Neural progenitor cell (in vitro differentiated cells): ENCODE measurements around the gene MRPS16. TPM values are rescaled to one million over a fixed set of nuclear protein-coding genes. Genes with fewer than 3 reads are reported as not detected.

ENCODE experiments used
- DNase-seq: peaks from one replicate; pipeline ENCODE4 v3.0.0-alpha.2; 2016; ENCODE audit warnings: low spot score
- H2AFZ ChIP-seq: fragments of 200-600 bp; sonication (generic); replicated peaks from 2 replicates; pipeline ENCODE4 v1.6.1; 2016; ENCODE audit warnings: antibody characterized with exemption
- H3F3A ChIP-seq: fragments of 200-600 bp; sonication (generic); 2 replicates; pipeline ENCODE4 v1.6.1; 2016; ENCODE audit warnings: antibody characterized with exemption, low read depth
- H3K27ac ChIP-seq: fragments of 200-600 bp; sonication (generic); 2 replicates; pipeline ENCODE4 v1.5.1; 2016; ENCODE audit warnings: mild to moderate bottlenecking
- H3K27me3 ChIP-seq: fragments of 200-600 bp; sonication (generic); 2 replicates; pipeline ENCODE4 v1.6.1; 2016; ENCODE audit warnings: mild to moderate bottlenecking, moderate library complexity
- H3K36me3 ChIP-seq: fragments of 200-600 bp; sonication (generic); 2 replicates; pipeline ENCODE4 v1.5.1; 2016
- H3K4me1 ChIP-seq: fragments of 200-600 bp; sonication (generic); 2 replicates; pipeline ENCODE4 v1.6.1; 2016; ENCODE audit warnings: mixed run types
- H3K4me2 ChIP-seq: fragments of 200-600 bp; sonication (generic); 2 replicates; pipeline ENCODE4 v1.6.1; 2016
- H3K4me3 ChIP-seq: fragments of 200-600 bp; sonication (generic); 2 replicates; pipeline ENCODE4 v1.5.1; 2016
- H3K79me2 ChIP-seq: fragments of 200-600 bp; sonication (generic); 2 replicates; pipeline ENCODE4 v1.6.1; 2016; ENCODE audit warnings: low read depth
- H3K9ac ChIP-seq: fragments of 200-600 bp; sonication (generic); 2 replicates; pipeline ENCODE4 v1.6.1; 2016
- H3K9me3 ChIP-seq: fragments of 200-600 bp; sonication (generic); 2 replicates; pipeline ENCODE4 v1.5.1; 2016; ENCODE audit warnings: low read depth
- H4K20me1 ChIP-seq: fragments of 200-600 bp; sonication (generic); 2 replicates; pipeline ENCODE4 v1.6.1; 2016; ENCODE audit warnings: low read depth
- H3K27ac Mint-ChIP-seq: 3 replicates; pipeline ENCODE4 v1.8.0; 2021; ENCODE audit warnings: mixed read lengths
- H3K27me3 Mint-ChIP-seq: 2 replicates; pipeline ENCODE4 v1.8.0; 2022; ENCODE audit warnings: low read depth, mild to moderate bottlenecking, inconsistent platforms, moderate library complexity, mixed read lengths; ENCODE audit not compliant: insufficient read depth
- H3K36me3 Mint-ChIP-seq: 3 replicates; pipeline ENCODE4 v1.8.0; 2021; ENCODE audit warnings: mixed read lengths
- H3K4me1 Mint-ChIP-seq: 3 replicates; pipeline ENCODE4 v1.8.0; 2021; ENCODE audit warnings: mixed read lengths
- H3K4me3 Mint-ChIP-seq: 3 replicates; pipeline ENCODE4 v1.8.0; 2021; ENCODE audit warnings: mild to moderate bottlenecking, moderate library complexity, mixed read lengths
- H3K9me3 Mint-ChIP-seq: 3 replicates; pipeline ENCODE4 v1.8.0; 2020; ENCODE audit warnings: mixed read lengths
- EZH2 ChIP-seq: fragments of 200-600 bp; sonication (generic); IDR thresholded peaks from 2 replicates; pipeline ENCODE4 v1.6.1; 2017; ENCODE audit warnings: antibody characterized with exemption, mild to moderate bottlenecking, moderate library complexity
- EZH2phosphoT487 ChIP-seq: fragments of 200-600 bp; sonication (generic); IDR thresholded peaks from 2 replicates; pipeline ENCODE4 v1.6.1; 2017; ENCODE audit warnings: antibody characterized with exemption
- total RNA-seq: library from RNA; depleted of rRNA; stranded (reverse); fragments of >200 nt; gene quantifications from 2 replicates; pipeline ENCODE4 v1.2.3, GENCODE V29; 2015; ENCODE audit warnings: low replicate concordance
- TF ChIP-seq, protein P1 (sequence below): fragments of 200-600 bp; sonication (generic); IDR thresholded peaks from 2 replicates; pipeline ENCODE4 v1.5.1; 2017; ENCODE audit warnings: antibody characterized with exemption, mild to moderate bottlenecking

The MRPS16 gene
- total RNA-seq, 1 donor from 2014 or later: 82.3 TPM

- DNase-seq: peak; percentile 34
- peaks cover 9% of the 10 kb centered on the region for H3F3A ChIP-seq
- no peaks in the 10 kb centered on the region for H3K79me2 ChIP-seq
- Mint-ChIP-seq H3K9me3 (no peaks in the 10 kb centered on the region), H3K36me3 (peaks cover 14% of the 10 kb centered on the region), H3K27ac (no peak overlapping the region), H3K4me3 (no peak overlapping the region), H3K27me3 (peaks cover 4% of the 10 kb centered on the region), H3K4me1 (no peaks in the 10 kb centered on the region)
- H3K9ac ChIP-seq: no peak overlapping the region
- H2AFZ ChIP-seq: no peak overlapping the region
- H3K9me3 ChIP-seq: no peaks in the 10 kb centered on the region
- H3K36me3 ChIP-seq: no peaks in the 10 kb centered on the region
- H3K4me1 ChIP-seq: no peaks in the 10 kb centered on the region
- H3K4me2 ChIP-seq: no peak overlapping the region
- no peaks in the 10 kb centered on the region for H3K27me3 ChIP-seq
- no peaks in the 10 kb centered on the region for H4K20me1 ChIP-seq
- H3K27ac ChIP-seq: no peak overlapping the region
- H3K4me3 ChIP-seq: no peak overlapping the region
- TF ChIP-seq, protein P1, sequence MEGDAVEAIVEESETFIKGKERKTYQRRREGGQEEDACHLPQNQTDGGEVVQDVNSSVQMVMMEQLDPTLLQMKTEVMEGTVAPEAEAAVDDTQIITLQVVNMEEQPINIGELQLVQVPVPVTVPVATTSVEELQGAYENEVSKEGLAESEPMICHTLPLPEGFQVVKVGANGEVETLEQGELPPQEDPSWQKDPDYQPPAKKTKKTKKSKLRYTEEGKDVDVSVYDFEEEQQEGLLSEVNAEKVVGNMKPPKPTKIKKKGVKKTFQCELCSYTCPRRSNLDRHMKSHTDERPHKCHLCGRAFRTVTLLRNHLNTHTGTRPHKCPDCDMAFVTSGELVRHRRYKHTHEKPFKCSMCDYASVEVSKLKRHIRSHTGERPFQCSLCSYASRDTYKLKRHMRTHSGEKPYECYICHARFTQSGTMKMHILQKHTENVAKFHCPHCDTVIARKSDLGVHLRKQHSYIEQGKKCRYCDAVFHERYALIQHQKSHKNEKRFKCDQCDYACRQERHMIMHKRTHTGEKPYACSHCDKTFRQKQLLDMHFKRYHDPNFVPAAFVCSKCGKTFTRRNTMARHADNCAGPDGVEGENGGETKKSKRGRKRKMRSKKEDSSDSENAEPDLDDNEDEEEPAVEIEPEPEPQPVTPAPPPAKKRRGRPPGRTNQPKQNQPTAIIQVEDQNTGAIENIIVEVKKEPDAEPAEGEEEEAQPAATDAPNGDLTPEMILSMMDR: peak; percentile 42
- TF ChIP-seq EZH2: no peak
These were observed 19.6 kb downstream of the MRPS16 start for GRCh38 chr10:73232887-73233286.

GRCh38 chr10:73229567-73229966, 22.9 kb downstream of the MRPS16 start:
- Histone ChIP-seq H3K4me1 (no peaks in the 10 kb centered on the region), H3K79me2 (no peaks in the 10 kb centered on the region), H3K36me3 (no peaks in the 10 kb centered on the region), H3F3A (peaks cover 6% of the 10 kb centered on the region), H3K9me3 (no peaks in the 10 kb centered on the region), H3K4me3 (no peak overlapping the region), H3K27ac (no peak overlapping the region), H4K20me1 (no peaks in the 10 kb centered on the region), H2AFZ (no peak overlapping the region), H3K27me3 (no peaks in the 10 kb centered on the region), H3K9ac (no peak overlapping the region), H3K4me2 (no peak overlapping the region)
- H3K4me3 Mint-ChIP-seq: no peak overlapping the region
- H3K36me3 Mint-ChIP-seq: peaks cover 14% of the 10 kb centered on the region
- H3K4me1 Mint-ChIP-seq: no peaks in the 10 kb centered on the region
- no peak for TF ChIP-seq EZH2
- no peaks in the 10 kb centered on the region for H3K9me3 Mint-ChIP-seq
- DNase-seq: no peak
- H3K27me3 Mint-ChIP-seq: peaks cover 4% of the 10 kb centered on the region
- H3K27ac Mint-ChIP-seq: peak overlapping the region; percentile 1

DNA sequence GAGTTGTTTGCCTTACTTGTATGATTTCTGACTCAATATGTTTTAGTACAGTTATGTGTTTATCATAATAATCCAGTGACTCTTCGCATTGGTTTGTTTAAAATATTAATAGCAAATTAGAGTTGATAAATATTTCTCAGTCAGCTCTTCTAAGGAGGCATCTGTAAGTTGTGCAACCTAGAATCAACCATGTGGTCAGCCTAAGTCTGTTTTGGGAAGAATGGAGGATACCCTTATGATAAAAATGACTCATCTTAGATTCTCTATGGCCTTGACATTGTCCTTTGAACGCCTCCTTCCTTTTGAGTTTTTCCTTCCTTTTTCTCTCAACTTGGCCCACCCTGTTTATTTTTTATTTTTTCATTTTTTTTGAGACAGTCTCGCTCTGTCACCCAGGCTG, 24.2 kb downstream of the MRPS16 start:
- H3K4me1 ChIP-seq: no peaks in the 10 kb centered on the region
- no peak overlapping the region for H3K27ac ChIP-seq
- DNase-seq: no peak
- H3K27me3 ChIP-seq: no peaks in the 10 kb centered on the region
- Mint-ChIP-seq H3K9me3 (no peaks in the 10 kb centered on the region), H3K27me3 (peaks cover 4% of the 10 kb centered on the region), H3K27ac (no peak overlapping the region), H3K36me3 (peaks cover 12% of the 10 kb centered on the region), H3K4me3 (no peak overlapping the region), H3K4me1 (no peaks in the 10 kb centered on the region)
- H3K9me3 ChIP-seq: no peaks in the 10 kb centered on the region
- no peak overlapping the region for H3K4me2 ChIP-seq
- H3F3A ChIP-seq: peaks cover 6% of the 10 kb centered on the region
- H3K4me3 ChIP-seq: no peak overlapping the region
- no peak overlapping the region for H2AFZ ChIP-seq
- H4K20me1 ChIP-seq: no peaks in the 10 kb centered on the region
- H3K79me2 ChIP-seq: no peaks in the 10 kb centered on the region
- no peak overlapping the region for H3K9ac ChIP-seq
- TF ChIP-seq EZH2 (no peak), EZH2phosphoT487 (no peak)
- TF ChIP-seq, protein P1: no peak
- H3K36me3 ChIP-seq: no peaks in the 10 kb centered on the region

DNA sequence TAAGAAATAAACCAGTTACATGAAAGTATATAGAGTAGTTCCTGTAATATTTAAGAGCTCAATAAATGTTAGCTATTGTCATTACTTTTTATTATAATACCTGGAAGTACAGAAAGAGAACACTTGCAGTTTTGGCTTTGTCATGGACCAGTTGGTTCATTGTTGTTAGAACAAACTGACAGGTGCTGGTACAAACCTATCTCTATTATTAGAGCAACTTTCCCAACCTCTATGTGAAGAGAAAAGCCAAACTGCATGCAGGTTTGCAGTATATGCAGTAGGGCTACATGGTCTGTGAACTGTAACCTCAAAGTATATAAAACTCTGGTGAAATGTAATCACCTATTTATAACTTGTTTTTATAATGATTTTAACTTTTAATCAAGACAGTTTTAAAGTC, 25.8 kb downstream of the MRPS16 start:
- Histone ChIP-seq H3K27me3 (no peaks in the 10 kb centered on the region), H2AFZ (no peak overlapping the region), H3K36me3 (peaks cover 2% of the 10 kb centered on the region), H3K4me2 (no peak overlapping the region), H4K20me1 (peaks cover 3% of the 10 kb centered on the region), H3K4me3 (no peak overlapping the region), H3K4me1 (no peaks in the 10 kb centered on the region), H3K9me3 (no peaks in the 10 kb centered on the region), H3K27ac (no peak overlapping the region), H3F3A (no peaks in the 10 kb centered on the region), H3K9ac (no peak overlapping the region), H3K79me2 (no peaks in the 10 kb centered on the region)
- no peak for DNase-seq
- Mint-ChIP-seq H3K4me3 (no peak overlapping the region), H3K4me1 (no peaks in the 10 kb centered on the region), H3K36me3 (peaks cover 9% of the 10 kb centered on the region), H3K9me3 (no peaks in the 10 kb centered on the region), H3K27me3 (peaks cover 4% of the 10 kb centered on the region), H3K27ac (no peak overlapping the region)
- TF ChIP-seq, protein P1: no peak
- TF ChIP-seq EZH2 (no peak), EZH2phosphoT487 (no peak)
